GM21619 (cell line): ENCODE data around the gene POU2F1.
"Not testable (repeated sequence)": the region's sequence is repeated elsewhere in the genome, so short reads cannot be mapped to it uniquely, and the experiment has no call there.

Experiments used
- ATAC-seq: cut with Tn5 transposase; IDR thresholded peaks from one replicate; pipeline ENCODE4 v1.9.1; 2021; ENCODE audit not compliant: unreplicated experiment

POU2F1 gene

DNA sequence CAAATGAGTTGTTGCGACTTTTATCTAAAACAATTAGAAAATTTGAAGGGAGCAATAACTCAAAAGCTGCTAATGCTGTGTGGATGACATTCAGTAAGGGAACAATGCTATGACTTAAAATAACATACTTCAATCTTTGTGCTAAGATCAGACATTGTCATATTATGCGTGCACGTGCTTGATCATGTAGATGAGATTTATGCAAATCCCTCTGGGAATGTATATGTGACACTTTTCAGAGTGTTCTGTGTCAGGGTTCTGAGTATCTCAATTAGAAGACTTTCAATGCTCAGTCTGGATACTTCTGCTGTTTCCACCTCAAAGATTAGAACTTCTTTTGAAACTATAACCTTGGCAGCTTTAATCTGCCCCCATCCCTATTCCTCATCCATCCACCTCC is 18.6 kb upstream of the POU2F1 start:
- no peak for ATAC-seq

- ATAC-seq, result not testable (repeated sequence)
Measured at GRCh38 chr1:167205306-167206050, 15.2 kb upstream of the POU2F1 start.

GRCh38 chr1:167206166-167206835 is 14.4 kb upstream of the POU2F1 start:
- ATAC-seq, result no peak

DNA sequence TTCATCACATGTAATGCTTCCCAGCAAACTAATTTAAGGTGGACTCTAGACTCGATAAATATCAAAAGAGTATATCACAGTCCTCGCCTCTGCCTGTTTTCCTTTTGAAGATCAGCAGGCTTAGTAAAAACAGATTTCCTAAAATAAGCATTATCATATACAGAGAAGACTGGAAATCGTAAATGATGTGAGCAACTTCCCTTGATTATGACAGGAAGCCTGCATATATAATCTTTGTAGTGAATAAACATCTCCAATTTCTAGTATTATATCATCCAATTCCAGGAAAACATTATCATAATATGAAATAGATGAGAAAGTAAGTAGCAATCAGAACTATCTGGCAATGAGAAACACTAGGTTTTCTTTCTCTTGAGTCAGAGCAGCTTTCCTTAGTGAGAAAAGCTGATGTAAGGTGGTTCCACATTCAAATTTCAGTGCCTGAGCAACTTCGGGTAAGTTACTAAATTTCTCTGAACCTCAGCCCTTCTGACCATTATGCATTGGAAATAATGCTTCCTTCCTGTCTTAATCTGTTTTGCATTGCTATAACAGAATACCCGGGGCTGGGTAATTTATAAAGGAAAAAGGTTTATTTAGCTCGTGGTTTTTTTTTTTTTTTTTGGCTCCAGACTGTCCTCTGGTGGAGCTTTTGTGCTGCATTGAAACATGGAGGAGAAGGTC is 12.6 kb upstream of the POU2F1 start:
- no peak for ATAC-seq

DNA sequence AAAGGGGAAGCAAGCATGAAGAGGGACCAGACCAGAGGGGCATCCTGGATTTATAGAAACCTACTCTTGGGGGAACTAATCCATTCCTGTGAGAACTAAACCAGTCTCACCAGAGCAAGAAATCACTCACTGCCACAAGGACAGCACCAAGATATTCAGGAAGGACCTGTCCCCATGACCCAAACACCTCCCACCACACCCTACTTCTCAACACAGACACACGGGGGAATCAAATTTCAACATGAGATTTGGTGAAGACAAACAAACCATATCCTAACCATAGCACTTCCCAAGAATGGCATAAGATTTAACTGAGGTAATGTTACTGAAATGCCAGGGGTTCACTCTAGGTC is 12.1 kb upstream of the POU2F1 start:
- no peak for ATAC-seq

GRCh38 chr1:167209044-167209443 is 11.6 kb upstream of the POU2F1 start:
- no peak for ATAC-seq

DNA sequence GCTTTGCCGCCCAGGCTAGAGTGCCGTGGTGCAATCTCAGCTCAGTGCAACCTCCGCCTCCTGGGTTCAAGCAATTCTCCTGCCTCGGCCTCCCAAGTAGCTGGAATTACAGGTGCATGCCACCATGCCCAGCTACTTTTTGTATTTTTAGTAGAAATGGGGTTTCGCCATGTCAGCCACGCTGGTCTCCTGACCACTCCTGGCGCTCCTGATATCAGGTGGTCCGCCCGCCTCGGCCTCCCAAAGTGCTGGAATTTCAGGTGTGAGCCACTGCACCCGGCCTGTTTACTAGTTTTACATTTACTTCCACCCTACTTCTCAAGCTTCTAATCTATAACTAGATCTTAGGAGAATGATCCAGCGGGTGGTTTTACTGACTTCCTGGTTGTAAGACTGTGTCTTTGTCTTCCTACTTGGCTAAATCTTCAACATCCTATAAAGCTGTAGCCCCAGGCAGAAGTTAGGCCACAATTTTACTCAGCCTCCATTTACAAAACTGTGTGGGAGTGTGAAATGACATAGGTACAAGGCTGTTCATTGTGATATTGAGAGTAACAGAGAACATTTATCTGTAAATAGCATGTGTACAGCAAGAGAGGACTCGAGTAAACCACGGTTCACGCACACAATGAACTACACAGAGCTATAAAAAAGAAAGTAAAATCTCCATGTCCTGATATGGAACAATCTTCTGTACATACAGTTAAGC is 9.6 kb upstream of the POU2F1 start:
- no peak for ATAC-seq

DNA sequence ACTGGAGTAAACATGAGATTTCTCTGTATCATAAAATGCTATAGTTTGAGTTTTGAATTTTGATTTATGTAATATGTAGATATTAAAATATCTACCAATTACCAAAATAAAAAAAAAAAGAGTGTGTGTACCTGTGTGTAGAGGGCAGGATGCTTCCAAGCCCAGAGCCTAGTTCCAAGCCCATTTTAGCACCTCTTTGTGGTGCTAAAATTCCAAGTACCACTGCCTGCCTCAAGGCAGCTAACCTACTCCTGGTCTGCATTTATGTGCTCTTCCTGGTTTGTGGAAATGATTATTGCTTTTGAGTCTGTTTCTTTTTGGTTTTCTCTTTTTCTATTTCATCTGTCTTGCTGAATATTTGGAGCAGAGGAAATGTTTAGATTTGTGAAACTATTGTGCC is 8.7 kb upstream of the POU2F1 start:
- ATAC-seq, result no peak

DNA sequence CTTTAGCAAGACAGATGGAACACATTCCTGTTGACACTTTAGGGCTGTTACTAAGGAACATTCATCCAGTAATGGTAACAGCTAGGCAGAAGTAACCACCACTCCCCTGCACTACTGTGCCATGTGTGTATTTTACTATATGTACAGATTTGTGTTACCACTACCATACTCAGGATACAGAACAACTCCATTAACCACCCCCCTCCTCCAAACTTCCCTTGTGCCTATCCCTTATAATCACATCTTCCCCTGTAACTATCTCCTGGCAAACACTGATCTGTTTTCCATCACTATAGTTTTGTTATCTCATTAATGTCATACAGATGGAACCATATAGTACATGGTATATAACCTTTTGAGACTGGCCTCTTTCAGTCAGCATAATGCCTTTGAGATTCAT is 3.9 kb upstream of the POU2F1 start:
- no peak for ATAC-seq

DNA sequence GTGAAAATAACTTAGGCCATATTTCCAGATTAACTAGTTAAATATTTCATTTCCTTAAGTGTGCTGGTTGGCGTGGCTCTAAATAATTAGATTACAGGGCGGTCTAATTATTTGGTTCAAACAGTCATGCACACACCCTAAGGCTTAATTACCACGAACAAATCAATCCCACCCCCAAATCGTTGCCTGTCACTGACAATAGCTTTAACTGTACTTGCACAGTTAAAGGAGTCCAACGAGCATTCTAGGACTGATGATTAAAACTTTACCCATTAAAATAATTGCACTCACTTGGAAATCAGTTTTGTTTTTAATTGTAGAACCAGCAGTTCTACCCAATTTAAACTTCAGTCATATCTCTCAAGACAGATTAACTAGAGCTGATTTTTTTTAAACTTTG is 1.5 kb upstream of the POU2F1 start:
- no peak for ATAC-seq

DNA sequence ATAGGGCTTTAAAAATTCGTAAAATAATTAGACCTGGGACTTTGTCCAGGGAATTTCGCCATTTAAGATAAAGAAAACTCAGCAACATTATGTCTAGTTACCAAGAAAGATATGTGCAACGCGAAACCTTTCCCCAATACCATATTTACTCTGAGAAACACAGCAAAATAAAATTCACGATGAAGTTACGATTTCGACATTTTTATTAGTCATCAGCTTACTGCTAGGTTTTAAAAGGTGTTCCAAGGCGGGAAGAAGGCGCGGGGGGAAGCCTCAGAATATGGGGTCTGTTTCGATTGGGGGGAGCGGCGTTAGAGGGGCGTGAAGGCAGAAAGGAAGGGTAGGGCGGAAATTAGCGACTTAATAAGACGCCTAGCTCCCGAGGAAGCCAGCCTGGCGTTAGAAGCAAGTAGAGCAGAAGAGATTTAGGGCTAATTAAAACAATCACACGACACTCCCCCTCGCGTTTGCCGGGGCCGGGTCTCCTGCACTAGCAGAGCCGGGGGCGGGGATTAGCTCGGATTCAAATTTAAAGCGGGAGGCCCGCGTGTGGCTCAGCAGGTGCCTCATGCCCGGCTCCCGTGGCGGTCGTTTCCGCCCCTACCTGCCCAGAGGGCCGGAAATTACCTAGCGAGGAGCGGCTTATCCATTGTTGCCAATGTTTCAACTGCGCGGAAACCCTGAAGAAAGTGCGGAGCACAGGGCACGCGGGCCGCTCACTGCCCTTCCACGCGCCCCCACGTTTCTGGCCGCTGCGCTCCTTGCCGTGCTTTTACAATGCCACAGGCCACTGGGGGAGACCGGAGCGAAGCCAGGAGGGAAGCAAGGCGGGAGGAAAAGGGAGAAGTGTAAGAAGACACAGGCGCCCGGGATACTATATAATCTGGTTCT is 795 bp upstream of the POU2F1 start:
- peak; percentile 31 for ATAC-seq

- ATAC-seq, result peak; percentile 9
Measured at GRCh38 chr1:167221126-167221737, 546 bp downstream of the POU2F1 start.

DNA sequence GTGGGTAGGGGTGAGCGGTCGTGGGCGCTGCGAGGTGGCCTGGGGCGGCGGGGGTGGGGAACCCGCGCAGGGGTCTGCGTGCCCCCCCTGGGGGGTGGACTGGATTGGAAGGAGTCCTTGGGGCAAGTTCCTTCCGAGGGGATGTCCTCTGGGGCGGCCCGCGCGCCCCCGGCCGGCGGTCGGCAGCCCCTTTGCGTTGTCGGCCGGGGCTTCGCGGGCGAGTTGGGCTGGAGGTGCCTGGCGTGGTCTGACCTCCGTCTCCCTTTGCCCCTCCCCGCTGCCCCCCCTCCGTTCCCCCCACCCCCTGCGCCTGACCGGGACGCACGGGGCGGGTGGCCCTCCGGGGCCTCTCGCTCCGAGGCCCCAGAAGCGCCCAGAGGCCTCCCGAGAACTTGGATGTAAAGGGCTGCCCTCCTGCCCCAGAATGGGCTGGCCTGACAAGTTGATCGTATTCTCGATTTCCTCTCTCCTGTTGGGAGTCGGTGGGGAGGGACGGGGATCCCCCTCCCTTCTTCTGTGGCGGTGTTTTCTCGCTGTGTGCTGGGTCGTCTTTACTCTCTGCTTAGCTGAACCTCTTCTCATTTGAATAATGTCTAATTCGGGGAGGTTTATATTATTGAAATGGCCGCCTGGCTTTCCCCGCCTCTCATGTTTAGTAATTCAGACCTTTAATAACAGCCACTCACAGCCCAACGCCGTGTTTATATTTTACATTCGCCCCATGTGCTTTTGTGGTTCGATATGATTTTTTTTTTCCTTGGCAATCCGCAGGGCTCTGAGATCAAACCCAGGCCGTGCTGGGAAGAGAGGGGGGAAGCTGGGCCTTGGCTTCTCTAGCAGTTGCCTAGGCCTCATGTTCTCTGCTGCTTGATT is 1.3 kb downstream of the POU2F1 start:
- ATAC-seq, result peak; percentile 52

GRCh38 chr1:167223144-167224103 is 2.7 kb downstream of the POU2F1 start:
- no peak for ATAC-seq

DNA sequence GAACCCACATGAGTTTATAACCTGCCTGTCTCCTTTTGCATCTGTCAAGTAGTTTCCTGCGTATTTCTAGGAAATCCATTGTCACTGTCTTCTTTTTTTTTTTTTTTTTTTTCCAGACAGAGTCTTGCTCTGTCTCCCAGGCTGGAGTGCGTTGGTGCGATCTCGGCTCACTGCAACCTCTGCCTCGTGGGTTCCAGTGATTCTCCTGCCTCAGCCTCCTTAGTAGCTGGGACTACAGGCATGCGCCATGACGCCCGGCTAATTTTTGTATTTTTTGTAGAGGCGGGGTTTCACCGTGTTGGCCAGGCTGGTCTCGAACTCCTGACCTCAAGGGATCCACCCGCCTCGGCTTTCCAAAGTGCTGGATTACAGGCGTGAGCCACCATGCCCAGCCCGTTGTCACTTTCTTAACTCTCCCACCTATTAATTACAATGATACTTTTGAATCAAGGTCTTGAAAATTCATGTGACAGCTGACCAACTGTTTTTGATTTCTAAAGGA is 4.1 kb downstream of the POU2F1 start:
- not testable (repeated sequence) for ATAC-seq

- no peak for ATAC-seq
Measured at GRCh38 chr1:167225920-167226319, 5.2 kb downstream of the POU2F1 start.

DNA sequence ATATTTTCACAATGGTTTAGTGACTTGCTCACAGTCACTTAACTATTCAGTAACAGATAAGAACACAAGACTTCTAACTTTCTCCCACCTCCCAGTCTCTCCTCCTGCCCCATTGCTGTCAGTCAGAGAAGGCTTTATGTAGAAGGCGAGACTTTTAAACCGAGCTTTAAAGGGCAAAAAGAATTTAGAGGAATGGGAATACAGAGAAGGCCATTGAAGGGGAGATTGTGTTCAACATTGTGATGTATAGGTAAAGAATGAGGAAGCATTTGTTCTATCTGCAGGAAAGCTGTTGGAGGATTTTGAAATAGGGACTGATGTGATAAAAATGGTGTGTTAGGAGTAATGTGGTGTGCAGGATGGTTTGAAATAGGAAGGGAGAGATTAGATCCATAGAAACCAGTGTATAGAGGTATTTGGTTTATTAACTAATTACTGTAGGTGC is 7.3 kb downstream of the POU2F1 start:
- ATAC-seq, result no peak
